ENCODE results near the gene SDK2. TPM values are rescaled to one million over a fixed set of nuclear protein-coding genes. Genes with fewer than 3 reads are reported as not detected.
A peak's percentile ranks its signal among the peaks of the same experiment; 100 is the strongest.

SDK2 gene
- total and polyA plus RNA-seq, 2 of the 8 experiments (the other 6 are each of a cell fraction or from before 2014, with no cell fraction given): 3.9 to 4.1 TPM

- H2AK5ac ChIP-seq (ENCODE audit: low read depth, low read length): 0 out of 2 replicates have a peak overlapping the region, but pooled peaks have one; percentile 53
- H3K14ac ChIP-seq (ENCODE audit: insufficient read length): no peak overlapping the region
- H3K9ac ChIP-seq (replicated peaks in 1 of 4; ENCODE audit: extremely low read depth in 1 of 4, low read depth in 3 of 4, low read length in 3 of 4): no peak overlapping the region
- H3K56ac ChIP-seq (replicated peaks; ENCODE audit: insufficient read length, low read depth, low read length): no peak overlapping the region
- H3K23me2 ChIP-seq (ENCODE audit: low read depth, low read length): no peaks in the 10 kb centered on the region
- H2BK12ac ChIP-seq (ENCODE audit: low read depth, low read length): no peak overlapping the region
- H3K36me3 ChIP-seq (ENCODE audit: control insufficient read depth in 2 of 4, insufficient read depth in 4 of 4, low read length in 3 of 4): peaks cover 0 to 6% (median 0%) of the 10 kb centered on the region in 4 experiments; a peak in 2 of 8 replicates
- H3K4ac ChIP-seq (replicated peaks; ENCODE audit: insufficient read length, low read depth, low read length): no peak overlapping the region
- H2BK20ac ChIP-seq (ENCODE audit: low read length): 0 out of 2 replicates have a peak overlapping the region, but pooled peaks have one; percentile 61
- no peak overlapping the region for H4K8ac ChIP-seq (ENCODE audit: extremely low read depth, insufficient read depth, low read length)
- no peak overlapping the region for H4K91ac ChIP-seq (replicated peaks; ENCODE audit: insufficient read length, low read length)
- no peaks in the 10 kb centered on the region for H3K9me3 ChIP-seq (ENCODE audit: insufficient read depth in 2 of 2, low read depth in 1 of 2, low read length in 1 of 2)
- H3K27ac ChIP-seq (ENCODE audit: low read depth, low read length): no peak overlapping the region
- no peaks in the 10 kb centered on the region for H3K79me1 ChIP-seq (ENCODE audit: low read depth, low read length)
- no peak overlapping the region for H4K5ac ChIP-seq (ENCODE audit: insufficient read length, low read depth, low read length)
- H2BK15ac ChIP-seq (ENCODE audit: low read length): no peak overlapping the region
- H2BK5ac ChIP-seq (ENCODE audit: low read depth, low read length): no peak overlapping the region
- H3K4me3 ChIP-seq (ENCODE audit: extremely low read depth in 1 of 4, insufficient read depth in 2 of 4, low read depth in 3 of 4, low read length in 4 of 4): no peak overlapping the region
- H3K18ac ChIP-seq (ENCODE audit: extremely low read depth, low read length): no peak overlapping the region
- ChIA-PET CTCF (ENCODE audit: partially characterized antibody) (interaction anchor here (0.6 to 16.5 kb wide), 14 partner anchors 8 to 769 kb away, joined by 3 to 439 read pairs (median 4); partner anchors contain the start of genes CDC42EP4 and CPSF4L), POLR2A (ENCODE audit: partially characterized antibody) (interaction anchor here (1.5 kb wide), 1 partner anchor 105 kb away, joined by 4 read pairs; no protein-coding TSS in a partner anchor)
- FAIRE-seq: no peak
- H3K27me3 ChIP-seq (replicated peaks in 1 of 4; ENCODE audit: control insufficient read depth in 3 of 4, extremely low read depth in 1 of 4, insufficient read depth in 3 of 4, low read length in 3 of 4): no peaks in the 10 kb centered on the region
- no peak overlapping the region for H2AFZ ChIP-seq (ENCODE audit: low read length)
- DNase-seq (ENCODE audit: low read depth in 1 of 2, low spot score in 2 of 2): no peak
- H3K79me2 ChIP-seq (ENCODE audit: control insufficient read depth in 1 of 2, insufficient read depth in 2 of 2, low read length in 2 of 2): no peaks in the 10 kb centered on the region
- no peak overlapping the region for H2BK120ac ChIP-seq (replicated peaks; ENCODE audit: low read depth, low read length)
- H3K4me1 ChIP-seq (replicated peaks in 1 of 4; ENCODE audit: control insufficient read depth in 3 of 4, insufficient read depth in 4 of 4, low read length in 3 of 4): peaks cover 0 to 7% (median 2%) of the 10 kb centered on the region in 4 experiments; a peak in 4 of 7 replicates
- no peaks in the 10 kb centered on the region for H4K20me1 ChIP-seq (replicated peaks in 1 of 2; ENCODE audit: control insufficient read depth in 1 of 2, insufficient read depth in 2 of 2, low read length in 2 of 2)
- WGBS, 2 experiments (ENCODE audit: extremely low coverage in 1 of 2, insufficient coverage in 1 of 2, insufficient read length in 1 of 2, insufficient replicate concordance in 2 of 2, low coverage in 1 of 2, low lambda C conversion rate in 2 of 2, missing lambda C conversion rate in 1 of 2): 86% methylated on average over 6 of the region's 9 CpGs; no CpG with 5 or more reads in 1 of the 2 experiments
- no peak overlapping the region for H3K4me2 ChIP-seq (ENCODE audit: insufficient read depth in 1 of 2, low read depth in 2 of 2, low read length in 2 of 2)
- no peak overlapping the region for H3K23ac ChIP-seq (ENCODE audit: insufficient read length)
- TF ChIP-seq EP300 (IDR thresholded peaks at IDR 0.05; ENCODE audit: borderline replicate concordance in 1 of 2, low read depth in 2 of 2, low read length in 2 of 2) (no peak), SP4 (IDR thresholded peaks at IDR 0.05; ENCODE audit: low read length) (no peak), POLR2AphosphoS5 (IDR thresholded peaks at IDR 0.05; ENCODE audit: low read depth, low read length) (no peak), KDM4A (IDR thresholded peaks at IDR 0.05; ENCODE audit: low read depth, low read length, severe bottlenecking) (no peak), CBX8 (IDR thresholded peaks at IDR 0.05; ENCODE audit: borderline replicate concordance, low read depth, low read length) (no peak), BACH1 (IDR thresholded peaks at IDR 0.05; ENCODE audit: low read length) (no peak), MAFK (IDR thresholded peaks at IDR 0.05; ENCODE audit: low read depth, low read length) (no peak), SAP30 (IDR thresholded peaks at IDR 0.05; ENCODE audit: insufficient read depth, insufficient replicate concordance, low read length) (no peak), ATF3 (IDR thresholded peaks at IDR 0.05; ENCODE audit: insufficient read depth, low read depth, low read length) (no peak), JUN (IDR thresholded peaks at IDR 0.05; ENCODE audit: low read depth, low read length) (no peak), TAF1 (IDR thresholded peaks at IDR 0.05; ENCODE audit: low read depth, low read length) (no peak), RNF2 (IDR thresholded peaks at IDR 0.05; ENCODE audit: borderline replicate concordance, low read depth, low read length, missing control alignments, poor library complexity, severe bottlenecking) (no peak)
Measured at GRCh38 chr17:73371836-73372235, 272.4 kb downstream of the SDK2 start.
